HepG2 (cell line): ENCODE results near the gene BST2. TPM values are rescaled to one million over a fixed set of nuclear protein-coding genes. Genes with fewer than 3 reads are reported as not detected.

ENCODE experiments used
- ATAC-seq: fragments of 200-7000 bp; cut with Tn5 transposase; 3 replicates; pipeline ENCODE4 v1.9.1; 2020; ENCODE audit warnings: mild to moderate bottlenecking, moderate library complexity
- BruUV-seq: library from RNA; stranded (reverse); fragments of 400-500 nt; replicated peaks from 2 replicates; lab custom pipeline; 2021; lab: Mats Ljungman, UMichigan
- CTCF ChIA-PET: fragments of 300-600 bp; formaldehyde crosslinking; extraction: SDS; loops from one replicate; lab custom pipeline; 2021; ENCODE audit warnings: low total read pairs, inconsistent platforms, low intra/inter-chr PET ratio; lab: Yijun Ruan, JAX
- POLR2A ChIA-PET: fragments of 350-600 bp; sonication (Branson Sonifier 250); formaldehyde crosslinking; loops from one replicate; lab custom pipeline; 2020; ENCODE audit warnings: antibody characterized with exemption, inconsistent platforms; lab: Yijun Ruan, JAX
- DNase-seq: peaks from one replicate; pipeline ENCODE4 v3.0.0-alpha.2; 2015; ENCODE audit warnings: low spot score
- FAIRE-seq: peaks from 3 replicates; lab custom pipeline; 2011; peaks lifted over from hg19 to GRCh38; lab: Jason Lieb, UNC
- H2AFZ ChIP-seq: one replicate; pipeline ENCODE4 v1.6.1; 2011; ENCODE audit warnings: low read length, inconsistent platforms
- H3K27ac ChIP-seq: fragments of 300-600 bp; 3 replicates; pipeline ENCODE4 v1.8.0; 2011; ENCODE audit warnings: mixed run types, mild to moderate bottlenecking, mixed read lengths, low read length, inconsistent platforms; ENCODE audit not compliant: insufficient read depth; ENCODE audit errors: extremely low read length
- H3K27me3 ChIP-seq, 2 experiments: fragments of 200-600 bp in 1 of 2; 2 replicates in 1 of 2; 3 replicates in 1 of 2; pipeline versions ENCODE4 v1.6.0 to v1.8.0; 2011; ENCODE audit warnings: low read length in 2 of 2, mild to moderate bottlenecking in 2 of 2, moderate library complexity in 2 of 2, inconsistent platforms in 1 of 2; ENCODE audit not compliant: insufficient read depth in 2 of 2, control insufficient read depth in 1 of 2
- H3K36me3 ChIP-seq, 2 experiments: fragments of 200-600 bp in 1 of 2; replicated peaks in 1 of 2; 2 replicates in 1 of 2; 3 replicates in 1 of 2; pipeline versions ENCODE4 v1.5.1 to v1.8.0; 2011; ENCODE audit warnings: low read length in 2 of 2, inconsistent platforms in 1 of 2; ENCODE audit not compliant: insufficient read depth in 2 of 2, control insufficient read depth in 1 of 2
- H3K4me1 ChIP-seq: 2 replicates; pipeline ENCODE4 v1.5.1; 2012; ENCODE audit warnings: low read length, inconsistent platforms; ENCODE audit not compliant: insufficient read depth
- H3K4me2 ChIP-seq: 2 replicates; pipeline ENCODE4 v1.6.0; 2011; ENCODE audit warnings: low read depth, low read length, inconsistent platforms
- H3K4me3 ChIP-seq, 3 experiments: fragments of 200-600 bp in 1 of 3; sonication (generic), shearing (Covaris generic) in 1 of 3; replicated peaks in 1 of 3; 2 replicates each; pipeline ENCODE4 v1.5.1; 2011 to 2016; ENCODE audit warnings: low read length in 3 of 3, inconsistent platforms in 2 of 3, low read depth in 2 of 3, mild to moderate bottlenecking in 2 of 3, control low read depth in 1 of 3, mixed read lengths in 1 of 3; ENCODE audit not compliant: insufficient read depth in 1 of 3
- H3K79me2 ChIP-seq: one replicate; pipeline ENCODE4 v1.6.1; 2011; ENCODE audit warnings: low read length, inconsistent platforms; ENCODE audit not compliant: insufficient read depth
- H3K9ac ChIP-seq: 2 replicates; pipeline ENCODE4 v1.6.0; 2011; ENCODE audit warnings: mild to moderate bottlenecking, low read depth, low read length, inconsistent platforms; ENCODE audit not compliant: insufficient read depth
- H3K9me3 ChIP-seq: 2 replicates; pipeline ENCODE4 v1.5.1; 2012; ENCODE audit warnings: mild to moderate bottlenecking, low read length
- H4K20me1 ChIP-seq: 2 replicates; pipeline ENCODE4 v1.6.0; 2011; ENCODE audit warnings: inconsistent platforms, mild to moderate bottlenecking, low read length, moderate library complexity; ENCODE audit not compliant: insufficient read depth
- HNF1A ChIP-seq, 2 experiments: sonication (generic) in 1 of 2; formaldehyde crosslinking in 1 of 2; IDR thresholded peaks; 2 replicates each; pipeline versions ENCODE4 v1.4.0 to v1.6.1; 2016 to 2020; ENCODE audit warnings: borderline replicate concordance in 1 of 2, low read depth in 1 of 2, mild to moderate bottlenecking in 1 of 2, missing genetic modification reagents in 1 of 2
- XRCC5 ChIP-seq: fragments of 200-400 bp; formaldehyde crosslinking; optimal IDR thresholded peaks from 2 replicates; pipeline ENCODE3; 2017; ENCODE audit warnings: mild to moderate bottlenecking, low read length
- ZNF7 ChIP-seq: IDR thresholded peaks from 2 replicates; pipeline ENCODE4 v1.6.1; 2016; ENCODE audit warnings: missing biosample characterization, missing genetic modification reagents
- WGBS: methylation state at CpG from one replicate; pipeline ENCODE4 v1.1.6; 2017; ENCODE audit warnings: low lambda C conversion rate; 5-methylcytosine and 5-hydroxymethylcytosine counted together
- in situ Hi-C: cut with HindIII; loops from 2 replicates; pipeline ENCODE4 v1.10.0; 2017; ENCODE audit warnings: low pct_unique_long_range_greater_than_20kb; ENCODE audit not compliant: extremely low pct_ligation_motif_present
- intact Hi-C: fragments of 100-400 bp; cut with micrococcal nuclease; formaldehyde crosslinking; loops from one replicate; pipeline ENCODE4 v1.10.0; 2022; ENCODE audit not compliant: unreplicated experiment
- polyA plus RNA-seq, 8 experiments: library from polyadenylated mRNA; depleted of rRNA in 3 of 8; stranded (reverse) in 7 of 8; unstranded in 1 of 8; fragments of >200 nt; fragmentation: Illumina TruSeq in 4 of 8; extraction: Trizol in 4 of 8; gene quantifications; 2 replicates each; pipeline versions ENCODE4 v1.2.1 to v1.2.3, GENCODE V29; 2011 to 2016; ENCODE audit warnings: low read depth in 4 of 8, missing spikeins in 1 of 8, mixed read lengths in 1 of 8; ENCODE audit not compliant: insufficient read depth in 1 of 8
- total RNA-seq, 5 experiments: library from RNA; depleted of rRNA; stranded (reverse); fragments of >200 nt; fragmentation: Illumina TruSeq; extraction: Trizol; gene quantifications; 2 replicates each; pipeline ENCODE4 v1.2.3, GENCODE V29; 2016; ENCODE audit warnings: low read depth in 1 of 5
- TF ChIP-seq, protein P1 (sequence below): sonication (generic); formaldehyde crosslinking; IDR thresholded peaks from 2 replicates; pipeline ENCODE4 v1.4.0; 2020; ENCODE audit warnings: missing genetic modification reagents

Gene BST2
- total and polyA plus RNA-seq, 2 of the 13 experiments (the other 11 are each of a cell fraction or from before 2014, with no cell fraction given) = 58.8 to 93.8 TPM

DNA sequence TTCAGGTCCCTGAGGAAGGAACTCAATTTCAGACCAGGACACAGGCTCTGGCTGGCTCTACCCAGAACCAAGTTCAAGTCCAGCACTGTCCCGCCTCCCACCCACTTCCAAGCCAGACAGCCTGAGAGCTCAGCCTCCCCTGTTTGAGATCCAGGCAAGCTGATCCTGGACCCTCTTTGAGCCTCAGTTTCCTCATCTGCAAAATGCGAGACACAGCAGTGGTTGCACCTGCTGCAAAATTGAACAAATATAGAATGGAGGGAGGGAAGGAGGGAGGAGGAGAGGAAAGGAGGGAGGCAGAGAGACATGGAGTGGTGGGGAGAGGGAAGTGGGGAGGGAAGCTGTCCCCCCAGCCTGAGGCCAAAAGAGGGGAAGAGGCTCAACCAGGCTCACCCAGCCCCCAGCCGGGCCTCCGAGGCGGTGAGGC lies 42.3 kb upstream of the BST2 start:
- POLR2A ChIA-PET = interaction anchor here (1.1 kb wide), 1 partner anchor 41 kb away, joined by 3 read pairs; no protein-coding TSS in a partner anchor

More for the DNA sequence above, 42.3 kb upstream of the BST2 start:
- Histone ChIP-seq H3K4me2 (peak overlapping the region; percentile 71), H3K9ac (no peak overlapping the region), H3K79me2 (no peaks in the 10 kb centered on the region), H3K4me1 (0 out of 2 replicates have a peak, but pooled peaks cover 7% of the 10 kb centered on the region), H4K20me1 (no peaks in the 10 kb centered on the region), H3K4me3 (peak overlapping the region in 2 of 3 experiments; percentile 47 to 69; a peak in 3 of 6 replicates), H3K27me3 (no peaks in the 10 kb centered on the region; a peak in 1 of 5 replicates), H2AFZ (no peak overlapping the region), H3K27ac (no peak overlapping the region), H3K9me3 (no peaks in the 10 kb centered on the region), H3K36me3 (no peaks in the 10 kb centered on the region)
- BruUV-seq = no TSS peak
- intact Hi-C loops = loop anchor here (1.0 kb wide), 1 partner anchor 21 kb away; no protein-coding TSS in a partner anchor
- in situ Hi-C loops = no loop called here
- no peak for TF ChIP-seq ZNF7 (CRISPR knock-in tag)
- no peak for TF ChIP-seq HNF1A (IDR thresholded peaks at IDR 0.05; ENCODE audit: low read depth)
- TF ChIP-seq HNF1A (CRISPR knock-in tag; IDR thresholded peaks at IDR 0.05; ENCODE audit: borderline replicate concordance) = 0 out of 2 replicates have a peak, but pooled peaks have one; percentile 19
- TF ChIP-seq XRCC5 = no peak
- TF ChIP-seq, protein P1, sequence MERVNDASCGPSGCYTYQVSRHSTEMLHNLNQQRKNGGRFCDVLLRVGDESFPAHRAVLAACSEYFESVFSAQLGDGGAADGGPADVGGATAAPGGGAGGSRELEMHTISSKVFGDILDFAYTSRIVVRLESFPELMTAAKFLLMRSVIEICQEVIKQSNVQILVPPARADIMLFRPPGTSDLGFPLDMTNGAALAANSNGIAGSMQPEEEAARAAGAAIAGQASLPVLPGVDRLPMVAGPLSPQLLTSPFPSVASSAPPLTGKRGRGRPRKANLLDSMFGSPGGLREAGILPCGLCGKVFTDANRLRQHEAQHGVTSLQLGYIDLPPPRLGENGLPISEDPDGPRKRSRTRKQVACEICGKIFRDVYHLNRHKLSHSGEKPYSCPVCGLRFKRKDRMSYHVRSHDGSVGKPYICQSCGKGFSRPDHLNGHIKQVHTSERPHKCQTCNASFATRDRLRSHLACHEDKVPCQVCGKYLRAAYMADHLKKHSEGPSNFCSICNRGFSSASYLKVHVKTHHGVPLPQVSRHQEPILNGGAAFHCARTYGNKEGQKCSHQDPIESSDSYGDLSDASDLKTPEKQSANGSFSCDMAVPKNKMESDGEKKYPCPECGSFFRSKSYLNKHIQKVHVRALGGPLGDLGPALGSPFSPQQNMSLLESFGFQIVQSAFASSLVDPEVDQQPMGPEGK (CRISPR knock-in tag) = peak; percentile 30; the same call in 1 of the 2 replicates
- FAIRE-seq (no peak), DNase-seq (no peak), ATAC-seq (peak; percentile 40)
- CTCF ChIA-PET = no interaction called here
- 26% methylated on average over 2 of the region's 5 CpGs for WGBS
